HFF-Myc (cell line): ENCODE data around the gene RPL14.
"Not testable (repeated sequence)": the region's sequence is repeated elsewhere in the genome, so short reads cannot be mapped to it uniquely, and the experiment has no call there.

Experiments
- DNase-seq: peaks from one replicate; pipeline ENCODE4 v3.0.0-alpha.2; 2011; ENCODE audit warnings: low read depth; ENCODE audit errors: extremely low read depth
- H3K4me3 ChIP-seq: replicated peaks from 2 replicates; pipeline ENCODE4 v1.5.1; 2011; ENCODE audit warnings: low read depth, mild to moderate bottlenecking, control low read depth, low read length
- TF ChIP-seq, protein P1 (sequence below): IDR thresholded peaks from 2 replicates; pipeline ENCODE4 v1.5.1; 2012; ENCODE audit warnings: mild to moderate bottlenecking, low read depth, low read length, control low read depth; ENCODE audit errors: missing control alignments

The RPL14 gene

DNA sequence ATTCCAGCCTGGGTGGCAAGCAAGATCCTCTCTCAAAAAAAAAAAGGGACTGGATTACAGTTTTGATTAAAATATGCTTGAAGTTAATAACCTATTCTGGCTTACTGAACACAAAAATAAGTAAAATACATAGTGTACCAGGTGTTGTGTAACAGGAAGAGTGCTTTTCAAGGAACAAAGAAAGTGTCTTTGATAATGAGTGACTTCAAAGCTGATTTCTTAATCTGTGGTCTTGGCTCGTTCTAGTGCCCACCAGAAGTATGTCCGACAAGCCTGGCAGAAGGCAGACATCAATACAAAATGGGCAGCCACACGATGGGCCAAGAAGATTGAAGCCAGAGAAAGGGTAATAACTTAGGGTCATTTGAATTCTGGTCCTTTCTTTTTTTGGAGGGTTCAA, 4.0 kb downstream of the RPL14 start:
- no peak overlapping the region for H3K4me3 ChIP-seq
- DNase-seq = no peak
- TF ChIP-seq, protein P1, sequence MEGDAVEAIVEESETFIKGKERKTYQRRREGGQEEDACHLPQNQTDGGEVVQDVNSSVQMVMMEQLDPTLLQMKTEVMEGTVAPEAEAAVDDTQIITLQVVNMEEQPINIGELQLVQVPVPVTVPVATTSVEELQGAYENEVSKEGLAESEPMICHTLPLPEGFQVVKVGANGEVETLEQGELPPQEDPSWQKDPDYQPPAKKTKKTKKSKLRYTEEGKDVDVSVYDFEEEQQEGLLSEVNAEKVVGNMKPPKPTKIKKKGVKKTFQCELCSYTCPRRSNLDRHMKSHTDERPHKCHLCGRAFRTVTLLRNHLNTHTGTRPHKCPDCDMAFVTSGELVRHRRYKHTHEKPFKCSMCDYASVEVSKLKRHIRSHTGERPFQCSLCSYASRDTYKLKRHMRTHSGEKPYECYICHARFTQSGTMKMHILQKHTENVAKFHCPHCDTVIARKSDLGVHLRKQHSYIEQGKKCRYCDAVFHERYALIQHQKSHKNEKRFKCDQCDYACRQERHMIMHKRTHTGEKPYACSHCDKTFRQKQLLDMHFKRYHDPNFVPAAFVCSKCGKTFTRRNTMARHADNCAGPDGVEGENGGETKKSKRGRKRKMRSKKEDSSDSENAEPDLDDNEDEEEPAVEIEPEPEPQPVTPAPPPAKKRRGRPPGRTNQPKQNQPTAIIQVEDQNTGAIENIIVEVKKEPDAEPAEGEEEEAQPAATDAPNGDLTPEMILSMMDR = no peak

GRCh38 chr3:40462838-40463237, 5.7 kb downstream of the RPL14 start:
- DNase-seq, H3K4me3 ChIP-seq: not testable (repeated sequence)

DNA sequence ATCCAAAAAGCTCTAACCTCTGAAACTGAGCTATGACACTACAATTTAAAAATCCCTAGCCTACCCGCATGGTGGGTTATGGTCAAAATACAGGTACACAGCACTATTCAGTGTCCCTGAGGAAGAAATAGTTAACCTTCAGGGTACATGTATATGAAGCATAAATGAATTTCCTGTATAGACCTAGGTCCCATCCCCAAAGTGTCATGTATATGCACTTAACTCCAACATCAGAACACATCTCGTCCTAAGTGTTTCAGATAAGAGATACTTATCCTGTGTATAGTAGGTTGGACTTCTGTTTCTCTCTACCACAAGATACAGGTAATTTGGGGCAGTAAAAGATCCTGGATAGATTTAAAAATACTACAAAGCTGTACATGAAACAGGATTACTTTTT, 6.4 kb downstream of the RPL14 start:
- DNase-seq = no peak

GRCh38 chr3:40464339-40465110, 7.4 kb downstream of the RPL14 start:
- H3K4me3 ChIP-seq = no peak overlapping the region
- DNase-seq = no peak
- TF ChIP-seq, protein P1 = no peak

More for the DNA sequence above, 6.4 kb downstream of the RPL14 start:
- H3K4me3 ChIP-seq = no peak overlapping the region
- TF ChIP-seq, protein P1 = no peak

GRCh38 chr3:40465111-40465407, 7.9 kb downstream of the RPL14 start:
- TF ChIP-seq, protein P1 = no peak
- no peak overlapping the region for H3K4me3 ChIP-seq
- DNase-seq = no peak

GRCh38 chr3:40465456-40465855, 8.3 kb downstream of the RPL14 start:
- DNase-seq = no peak
- TF ChIP-seq, protein P1 = no peak
- no peak overlapping the region for H3K4me3 ChIP-seq

GRCh38 chr3:40468018-40468417, 10.9 kb downstream of the RPL14 start:
- no peak overlapping the region for H3K4me3 ChIP-seq

More at GRCh38 chr3:40468018-40468417, 10.9 kb downstream of the RPL14 start:
- TF ChIP-seq, protein P1 = no peak
- no peak for DNase-seq
